GM21786 (cell line): Measurements from ENCODE around the gene KCNIP4.
A peak's percentile ranks its signal among the peaks of the same experiment; 100 is the strongest.
"Not testable (repeated sequence)": the region's sequence is repeated elsewhere in the genome, so short reads cannot be mapped to it uniquely, and the experiment has no call there.

Experiments used
- ATAC-seq: cut with Tn5 transposase; IDR thresholded peaks from one replicate; pipeline ENCODE4 v1.9.1; 2021; ENCODE audit not compliant: unreplicated experiment

The KCNIP4 gene

GRCh38 chr4:20809812-20810211, 1138.8 kb downstream of the KCNIP4 start:
- ATAC-seq, result no peak

- ATAC-seq, result no peak
Measured at GRCh38 chr4:20805716-20806115, 1142.9 kb downstream of the KCNIP4 start.

- no peak for ATAC-seq
Measured at GRCh38 chr4:20787940-20788665, 1160.5 kb downstream of the KCNIP4 start.

GRCh38 chr4:20783134-20783533, 1165.4 kb downstream of the KCNIP4 start:
- ATAC-seq, result not testable (repeated sequence)

GRCh38 chr4:20778896-20779295, 1169.7 kb downstream of the KCNIP4 start:
- no peak for ATAC-seq

- ATAC-seq, result peak; percentile 77
Measured at GRCh38 chr4:20773144-20773997, 1175.2 kb downstream of the KCNIP4 start.

GRCh38 chr4:20764366-20764992, 1184.1 kb downstream of the KCNIP4 start:
- no peak for ATAC-seq

- no peak for ATAC-seq
Measured at GRCh38 chr4:20761826-20762225, 1186.7 kb downstream of the KCNIP4 start.

GRCh38 chr4:20761382-20761781, 1187.2 kb downstream of the KCNIP4 start:
- ATAC-seq, result no peak

- no peak for ATAC-seq
Measured at GRCh38 chr4:20760053-20760452, 1188.5 kb downstream of the KCNIP4 start.

GRCh38 chr4:20754036-20754435, 1194.5 kb downstream of the KCNIP4 start:
- no peak for ATAC-seq

- ATAC-seq, result no peak
Measured at GRCh38 chr4:20752641-20753040, 1195.9 kb downstream of the KCNIP4 start.

GRCh38 chr4:20746000-20746399, 1202.6 kb downstream of the KCNIP4 start:
- ATAC-seq, result not testable (repeated sequence)

- no peak for ATAC-seq
Measured at GRCh38 chr4:20735931-20736330, 1212.6 kb downstream of the KCNIP4 start.

- ATAC-seq, result peak; percentile 91
Measured at GRCh38 chr4:20724915-20725314, 1223.7 kb downstream of the KCNIP4 start.

- no peak for ATAC-seq
Measured at GRCh38 chr4:20723463-20723862, 1225.1 kb downstream of the KCNIP4 start.

GRCh38 chr4:20723019-20723418, 1225.6 kb downstream of the KCNIP4 start:
- ATAC-seq, result no peak

GRCh38 chr4:20711335-20711734, 1237.2 kb downstream of the KCNIP4 start:
- no peak for ATAC-seq

GRCh38 chr4:20700007-20700761, 1248.4 kb downstream of the KCNIP4 start, which contains the start of gene PACRGL:
Gene PACRGL, plus strand, starts transcription at chr4:20700458. Its CDS starts 4,024 bp downstream, at chr4:20704482.
- ATAC-seq, result peak; percentile 100

- no peak for ATAC-seq
Measured at GRCh38 chr4:20698820-20699219, 1249.8 kb downstream of the KCNIP4 start.

- ATAC-seq, result no peak
Measured at GRCh38 chr4:20698382-20698781, 1250.2 kb downstream of the KCNIP4 start.
